Ishikawa (cell line): ENCODE data around the gene TSR2.

Experiments
- EGR1 ChIP-seq: IDR thresholded peaks from 2 replicates; pipeline ENCODE4 v1.6.1; 2012
- EP300 ChIP-seq: IDR thresholded peaks from 2 replicates; pipeline ENCODE4 v1.6.1; 2012; ENCODE audit warnings: borderline replicate concordance
- MAX ChIP-seq: IDR thresholded peaks from 2 replicates; pipeline ENCODE4 v1.6.1; 2012
- NFIC ChIP-seq: IDR thresholded peaks from 2 replicates; pipeline ENCODE4 v1.6.1; 2012
- RAD21 ChIP-seq: IDR thresholded peaks from 2 replicates; pipeline ENCODE4 v1.6.1; 2012; ENCODE audit warnings: low read depth
- TAF1 ChIP-seq: IDR thresholded peaks from 2 replicates; pipeline ENCODE4 v1.6.1; 2012; ENCODE audit warnings: low read depth, mild to moderate bottlenecking
- YY1 ChIP-seq: IDR thresholded peaks from 2 replicates; pipeline ENCODE4 v1.6.1; 2012; ENCODE audit warnings: low read depth
- ZBTB7A ChIP-seq: IDR thresholded peaks from 2 replicates; pipeline ENCODE4 v1.6.1; 2012; ENCODE audit warnings: low read depth

GRCh38 chrX:54484666-54485065 is 44.5 kb downstream of the TSR2 start:
- TF ChIP-seq NFIC, result no peak
- TF ChIP-seq EP300, result no peak
- no peak for TF ChIP-seq RAD21
- TF ChIP-seq YY1, result no peak
- no peak for TF ChIP-seq ZBTB7A
- TF ChIP-seq TAF1, result no peak
- TF ChIP-seq MAX, result no peak
- no peak for TF ChIP-seq EGR1
